ENCODE data around the gene C1S. TPM values are rescaled to one million over a fixed set of nuclear protein-coding genes. Genes with fewer than 3 reads are reported as not detected.
A peak's percentile ranks its signal among the peaks of the same experiment; 100 is the strongest.

The C1S gene
- total and polyA plus RNA-seq, 10 donors = 102 to 451 (median 257) TPM

GRCh38 chr12:7068994-7069346 lies 8.5 kb downstream of the C1S start:
- Histone ChIP-seq H3K4me1 (peaks cover 0 to 9% (median 0%) of the 10 kb centered on the region in 6 donors), H3K27me3 (replicated peaks in 1 of 7) (no peaks in the 10 kb centered on the region), H3K9me3 (no peaks in the 10 kb centered on the region), H3K27ac (peak overlapping the region in 1 of 8 donors; percentile 1), H3K36me3 (peaks cover 0 to 53% (median 0%) of the 10 kb centered on the region in 6 donors), H3K4me3 (no peak overlapping the region)
- no peak for DNase-seq
- 56 to 78% (median 63%) methylated on average over 2 of the region's 2 CpGs for WGBS, 5 donors
- intact Hi-C loops (cut with DNase I; ENCODE audit: low total_unique reads) = no loop called here
- TF ChIP-seq CTCF (IDR thresholded peaks at IDR 0.05 in 8 of 11, conservative IDR thresholded peaks at IDR 0.05 in 3 of 11) (no peak), POLR2A (IDR thresholded peaks at IDR 0.05) (no peak), POLR2AphosphoS5 (IDR thresholded peaks at IDR 0.05) (no peak)

GRCh38 chr12:7069386-7069785 lies 8.9 kb downstream of the C1S start:
- WGBS, 5 donors = 81 to 89% (median 87%) methylated on average over 6 of the region's 6 CpGs
- no peak overlapping the region for H3K4me3 ChIP-seq
- peaks cover 0 to 8% (median 0%) of the 10 kb centered on the region in 6 donors for H3K4me1 ChIP-seq
- peaks cover 0 to 53% (median 0%) of the 10 kb centered on the region in 6 donors for H3K36me3 ChIP-seq
- no peaks in the 10 kb centered on the region for H3K9me3 ChIP-seq
- TF ChIP-seq POLR2AphosphoS5 (IDR thresholded peaks at IDR 0.05) (no peak), CTCF (IDR thresholded peaks at IDR 0.05 in 8 of 11, conservative IDR thresholded peaks at IDR 0.05 in 3 of 11) (no peak), POLR2A (IDR thresholded peaks at IDR 0.05) (no peak)
- DNase-seq = no peak
- H3K27me3 ChIP-seq (replicated peaks in 1 of 7) = no peaks in the 10 kb centered on the region
- no peak overlapping the region for H3K27ac ChIP-seq
- intact Hi-C loops (cut with DNase I; ENCODE audit: low total_unique reads) = no loop called here

- TF ChIP-seq POLR2A (IDR thresholded peaks at IDR 0.05) (no peak), POLR2AphosphoS5 (IDR thresholded peaks at IDR 0.05) (no peak), CTCF (IDR thresholded peaks at IDR 0.05 in 8 of 11, conservative IDR thresholded peaks at IDR 0.05 in 3 of 11) (no peak)
- intact Hi-C loops (cut with DNase I; ENCODE audit: low total_unique reads) = no loop called here
Observed at GRCh38 chr12:7072035-7072434, 11.5 kb downstream of the C1S start.

GRCh38 chr12:7072554-7072953 lies 12.0 kb downstream of the C1S start:
- intact Hi-C loops (cut with DNase I; ENCODE audit: low total_unique reads) = no loop called here
- no peak for TF ChIP-seq CTCF (IDR thresholded peaks at IDR 0.05 in 8 of 11, conservative IDR thresholded peaks at IDR 0.05 in 3 of 11)
- TF ChIP-seq POLR2AphosphoS5 (IDR thresholded peaks at IDR 0.05) = no peak
- no peak for TF ChIP-seq POLR2A (IDR thresholded peaks at IDR 0.05)

More at GRCh38 chr12:7072035-7072434, 11.5 kb downstream of the C1S start:
- H3K27me3 ChIP-seq (replicated peaks in 1 of 7) = no peaks in the 10 kb centered on the region
- H3K9me3 ChIP-seq = no peaks in the 10 kb centered on the region
- no peak overlapping the region for H3K27ac ChIP-seq
- H3K4me1 ChIP-seq = peaks cover 0 to 4% (median 0%) of the 10 kb centered on the region in 6 donors
- no peak overlapping the region for H3K4me3 ChIP-seq
- peaks cover 0 to 29% (median 0%) of the 10 kb centered on the region in 6 donors for H3K36me3 ChIP-seq
- DNase-seq = no peak
- 88 to 93% (median 90%) methylated on average over 6 of the region's 6 CpGs for WGBS, 5 donors

More at GRCh38 chr12:7072554-7072953, 12.0 kb downstream of the C1S start:
- Histone ChIP-seq H3K4me1 (no peaks in the 10 kb centered on the region), H3K9me3 (no peaks in the 10 kb centered on the region), H3K4me3 (no peak overlapping the region), H3K27ac (no peak overlapping the region), H3K27me3 (replicated peaks in 1 of 7) (no peaks in the 10 kb centered on the region), H3K36me3 (peaks cover 0 to 24% (median 0%) of the 10 kb centered on the region in 6 donors)
- DNase-seq = no peak
- WGBS, 5 donors = 82 to 92% (median 89%) methylated on average over 6 of the region's 6 CpGs

Measured in spleen (tissue), 11 donors.